ENCODE data around the gene METRN.

DNA sequence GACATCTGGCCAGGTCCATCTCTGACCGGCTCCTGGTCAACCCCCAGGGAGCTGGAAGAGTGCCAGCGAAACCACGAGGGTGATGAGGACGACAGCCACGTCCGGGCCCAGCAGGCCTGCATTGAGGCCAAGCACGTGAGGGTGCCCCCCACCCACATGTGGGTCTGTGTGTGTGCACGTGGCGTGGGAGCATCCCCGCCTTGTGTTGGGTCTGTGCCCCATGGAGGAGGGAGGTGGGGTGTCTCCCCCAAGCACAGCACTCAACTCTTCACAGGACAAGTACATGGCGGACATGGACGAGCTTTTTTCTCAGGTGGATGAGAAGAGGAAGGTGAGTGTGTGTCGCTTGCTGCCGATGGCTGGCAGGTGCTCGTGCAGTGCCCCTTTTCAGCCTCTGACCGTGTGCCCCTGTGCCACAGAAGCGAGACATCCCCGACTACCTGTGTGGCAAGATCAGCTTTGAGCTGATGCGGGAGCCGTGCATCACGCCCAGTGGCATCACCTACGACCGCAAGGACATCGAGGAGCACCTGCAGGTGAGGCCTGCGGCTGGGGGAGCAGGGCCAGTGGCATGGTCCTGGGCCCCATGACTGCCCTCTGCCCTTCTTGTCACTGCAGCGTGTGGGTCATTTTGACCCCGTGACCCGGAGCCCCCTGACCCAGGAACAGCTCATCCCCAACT, 33.0 kb upstream of the METRN start:
- TF ChIP-seq CTCF (IDR thresholded peaks at IDR 0.05) (no peak), EZH2phosphoT487 (IDR thresholded peaks at IDR 0.05; ENCODE audit: borderline replicate concordance, low read depth) (no peak), JUND (IDR thresholded peaks at IDR 0.05) (0 out of 2 replicates have a peak, but pooled peaks have one; percentile 3), USF2 (IDR thresholded peaks at IDR 0.05; ENCODE audit: borderline replicate concordance, low read depth, low read length) (no peak), POLR2AphosphoS5 (IDR thresholded peaks at IDR 0.05; ENCODE audit: low read depth, low read length) (no peak), SIN3A (IDR thresholded peaks at IDR 0.05; ENCODE audit: borderline replicate concordance, low read depth, low read length) (no peak), YY1 (IDR thresholded peaks at IDR 0.05; ENCODE audit: low read depth) (no peak), RAD21 (IDR thresholded peaks at IDR 0.05; ENCODE audit: low read length) (no peak), RXRA (IDR thresholded peaks at IDR 0.05; ENCODE audit: borderline replicate concordance, low read depth) (no peak), TEAD4 (IDR thresholded peaks at IDR 0.05; ENCODE audit: borderline replicate concordance, insufficient read depth) (no peak), RFX5 (IDR thresholded peaks at IDR 0.05; ENCODE audit: low read length) (no peak), EP300 (IDR thresholded peaks at IDR 0.05; ENCODE audit: borderline replicate concordance in 1 of 2, low read depth in 1 of 2, low read length in 1 of 2) (no peak)
- TF ChIP-seq, protein P1, sequence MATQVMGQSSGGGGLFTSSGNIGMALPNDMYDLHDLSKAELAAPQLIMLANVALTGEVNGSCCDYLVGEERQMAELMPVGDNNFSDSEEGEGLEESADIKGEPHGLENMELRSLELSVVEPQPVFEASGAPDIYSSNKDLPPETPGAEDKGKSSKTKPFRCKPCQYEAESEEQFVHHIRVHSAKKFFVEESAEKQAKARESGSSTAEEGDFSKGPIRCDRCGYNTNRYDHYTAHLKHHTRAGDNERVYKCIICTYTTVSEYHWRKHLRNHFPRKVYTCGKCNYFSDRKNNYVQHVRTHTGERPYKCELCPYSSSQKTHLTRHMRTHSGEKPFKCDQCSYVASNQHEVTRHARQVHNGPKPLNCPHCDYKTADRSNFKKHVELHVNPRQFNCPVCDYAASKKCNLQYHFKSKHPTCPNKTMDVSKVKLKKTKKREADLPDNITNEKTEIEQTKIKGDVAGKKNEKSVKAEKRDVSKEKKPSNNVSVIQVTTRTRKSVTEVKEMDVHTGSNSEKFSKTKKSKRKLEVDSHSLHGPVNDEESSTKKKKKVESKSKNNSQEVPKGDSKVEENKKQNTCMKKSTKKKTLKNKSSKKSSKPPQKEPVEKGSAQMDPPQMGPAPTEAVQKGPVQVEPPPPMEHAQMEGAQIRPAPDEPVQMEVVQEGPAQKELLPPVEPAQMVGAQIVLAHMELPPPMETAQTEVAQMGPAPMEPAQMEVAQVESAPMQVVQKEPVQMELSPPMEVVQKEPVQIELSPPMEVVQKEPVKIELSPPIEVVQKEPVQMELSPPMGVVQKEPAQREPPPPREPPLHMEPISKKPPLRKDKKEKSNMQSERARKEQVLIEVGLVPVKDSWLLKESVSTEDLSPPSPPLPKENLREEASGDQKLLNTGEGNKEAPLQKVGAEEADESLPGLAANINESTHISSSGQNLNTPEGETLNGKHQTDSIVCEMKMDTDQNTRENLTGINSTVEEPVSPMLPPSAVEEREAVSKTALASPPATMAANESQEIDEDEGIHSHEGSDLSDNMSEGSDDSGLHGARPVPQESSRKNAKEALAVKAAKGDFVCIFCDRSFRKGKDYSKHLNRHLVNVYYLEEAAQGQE (IDR thresholded peaks at IDR 0.05; ENCODE audit: low read depth, low read length), result no peak
